Cerebellar nuclear complex (tissue), 1 donor: ENCODE measurements around the gene RNASE12.
"Not testable (repeated sequence)": the region's sequence is repeated elsewhere in the genome, so short reads cannot be mapped to it uniquely, and the experiment has no call there.

Experiments used
- DNase-seq, 2 experiments: peaks; one replicate each; lab custom pipeline; 2025; lab: John Stamatoyannopoulos, UW

The RNASE12 gene

DNA sequence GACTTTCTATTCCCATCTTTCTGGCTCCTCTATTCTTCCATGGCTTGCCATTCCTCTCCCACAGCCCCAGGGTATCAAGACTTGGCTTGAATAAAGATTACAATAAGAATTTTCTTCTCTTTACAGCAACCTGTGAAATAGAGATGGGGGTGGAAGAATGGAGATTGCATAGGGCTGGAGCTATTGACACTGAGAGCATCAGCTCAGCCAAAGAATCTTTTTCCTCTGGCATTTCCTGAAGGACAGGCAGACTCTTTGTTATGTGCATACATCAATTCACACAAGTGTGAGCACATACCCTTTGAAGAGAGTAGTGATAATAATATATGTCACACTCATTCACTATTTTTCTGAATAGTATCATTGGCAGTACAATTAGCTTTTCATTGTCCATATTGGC lies 8.0 kb downstream of the RNASE12 start:
- DNase-seq = no peak

DNA sequence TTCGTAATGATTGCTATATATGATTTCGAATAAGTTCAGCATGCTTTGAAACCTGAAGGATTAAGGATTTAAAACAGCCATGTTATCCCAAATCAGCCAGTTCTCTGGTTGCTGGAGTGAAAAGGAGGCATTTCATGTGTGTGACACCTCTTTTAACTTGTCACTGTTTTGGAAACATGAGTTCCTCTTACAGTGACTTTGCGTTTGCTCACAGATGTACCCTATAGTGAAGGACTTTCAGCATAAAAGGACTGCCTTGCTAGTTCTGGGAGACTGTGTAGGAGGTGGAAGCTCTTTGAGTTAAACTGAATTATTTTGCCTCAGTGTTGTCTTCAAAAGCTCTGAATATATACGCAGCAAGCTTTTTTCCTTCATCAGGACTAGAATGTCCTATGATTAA lies 10.9 kb downstream of the RNASE12 start:
- DNase-seq = no peak

DNA sequence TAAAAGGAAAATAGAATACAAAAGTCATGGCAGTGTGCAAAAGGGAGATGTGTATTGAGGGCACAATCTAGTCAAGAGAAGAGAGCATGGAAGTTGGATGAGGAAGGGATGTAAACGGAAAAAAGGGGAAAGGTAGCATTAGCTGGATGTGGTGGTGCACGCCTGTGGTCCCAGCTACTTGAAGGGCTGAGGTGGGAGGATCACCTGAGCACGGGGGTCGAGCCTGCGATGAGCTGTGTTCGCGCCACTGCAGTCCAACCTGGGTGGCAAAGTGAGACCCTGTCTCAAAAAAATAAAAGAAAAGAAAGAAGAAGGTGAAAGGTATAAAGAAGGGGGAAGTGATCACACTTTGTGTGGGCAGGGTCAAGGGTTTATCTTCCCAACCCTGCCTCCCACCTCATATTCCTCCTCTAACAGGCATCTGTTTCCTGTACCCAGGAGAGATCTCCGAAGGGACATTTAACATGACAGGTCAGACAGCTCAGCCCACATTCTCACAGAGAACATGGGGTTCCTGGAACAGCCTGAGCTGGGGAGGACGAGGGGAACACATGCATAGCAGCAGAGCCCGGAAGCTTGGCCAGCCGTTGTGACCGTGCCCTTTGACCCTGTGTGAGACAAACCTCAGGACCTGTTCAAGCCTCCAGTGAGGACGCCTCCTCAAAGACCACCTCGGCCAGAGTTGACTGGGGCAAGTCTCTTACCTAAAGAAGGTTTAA lies 12.2 kb downstream of the RNASE12 start:
- no peak for DNase-seq

DNA sequence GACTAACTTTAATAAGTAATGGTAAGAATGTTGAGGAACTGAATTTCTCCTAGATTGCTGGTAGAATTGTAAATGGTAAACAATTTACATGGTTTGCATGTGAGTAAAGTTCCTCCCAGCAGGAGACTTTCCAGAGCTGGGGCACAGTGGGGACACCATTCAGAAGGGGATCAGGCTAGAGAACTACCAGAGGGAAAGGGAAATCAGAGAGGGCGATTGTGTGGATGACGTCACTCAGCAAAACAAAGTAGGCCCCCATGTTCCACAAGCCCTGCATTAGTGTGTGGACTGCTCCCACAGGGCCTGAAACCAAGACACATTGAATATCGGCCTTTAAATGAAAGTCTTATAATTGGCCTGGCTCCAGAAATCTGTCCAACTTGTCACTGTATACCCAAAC lies 12.9 kb downstream of the RNASE12 start:
- no peak for DNase-seq

DNA sequence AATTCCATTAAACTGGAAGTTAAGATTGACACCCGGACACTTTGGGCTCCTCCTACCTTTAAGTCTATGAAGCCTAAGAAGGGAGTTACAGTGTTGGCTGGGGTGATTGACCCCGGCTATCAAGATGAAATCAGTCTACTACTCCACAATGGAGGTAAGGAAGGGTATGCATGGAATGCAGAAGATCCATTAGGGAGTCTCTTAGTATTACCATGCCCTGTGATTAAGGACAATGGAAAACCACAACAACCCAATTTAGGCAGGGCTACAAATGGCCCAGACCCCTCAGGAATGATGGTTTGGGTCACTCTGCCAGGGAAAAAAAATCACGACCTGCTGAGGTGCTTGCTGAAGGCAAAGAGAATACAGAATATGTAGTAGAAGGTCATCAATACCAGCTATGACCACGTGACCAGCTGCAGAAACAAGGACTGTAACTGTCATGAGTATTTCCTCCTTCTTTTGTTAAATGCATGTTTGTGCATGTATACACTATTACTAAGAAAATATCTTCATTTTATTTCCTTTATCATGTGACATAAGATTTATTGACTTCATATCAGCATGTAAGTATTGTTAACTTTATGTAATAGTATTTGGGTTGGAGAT lies 18.7 kb downstream of the RNASE12 start:
- not testable (repeated sequence) for DNase-seq

DNA sequence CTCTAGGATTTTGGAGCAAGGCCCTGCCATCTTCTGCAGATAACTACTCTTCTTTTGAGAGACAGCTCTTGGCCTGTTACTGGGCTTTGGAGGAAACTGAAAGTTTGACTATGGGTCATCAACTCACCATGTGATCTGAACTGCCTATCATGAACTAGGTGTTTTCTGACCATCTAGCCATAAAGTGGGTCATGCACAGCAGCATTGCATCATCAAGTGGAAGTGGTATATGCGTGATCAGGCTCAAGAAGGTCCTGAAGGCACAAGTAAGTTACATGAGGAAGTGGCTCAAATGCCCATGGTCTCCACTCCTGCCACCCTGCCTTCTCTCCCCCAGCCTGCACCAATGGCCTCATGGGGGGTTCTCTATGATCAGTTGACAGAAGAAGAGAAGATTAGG lies 20.5 kb downstream of the RNASE12 start:
- DNase-seq = not testable (repeated sequence)

DNA sequence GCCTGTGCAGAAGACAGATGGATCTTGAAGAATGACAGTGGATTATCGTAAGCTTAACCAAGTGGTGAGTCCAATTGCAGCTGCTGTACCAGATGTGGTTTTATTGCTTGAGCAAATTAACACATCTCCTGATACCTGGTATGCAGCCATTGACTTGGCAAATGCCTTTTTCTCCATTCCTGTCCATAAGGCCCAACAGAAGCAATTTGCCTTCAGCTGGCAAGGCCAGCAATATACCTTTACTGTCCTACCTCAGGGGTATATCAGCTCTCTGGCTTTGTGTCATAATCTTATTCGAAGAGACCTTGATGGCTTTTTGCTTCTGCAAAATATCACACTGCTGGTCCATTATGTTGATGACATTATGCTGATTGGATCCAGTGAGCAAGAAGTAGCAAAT lies 21.3 kb downstream of the RNASE12 start:
- DNase-seq = not testable (repeated sequence)

DNA sequence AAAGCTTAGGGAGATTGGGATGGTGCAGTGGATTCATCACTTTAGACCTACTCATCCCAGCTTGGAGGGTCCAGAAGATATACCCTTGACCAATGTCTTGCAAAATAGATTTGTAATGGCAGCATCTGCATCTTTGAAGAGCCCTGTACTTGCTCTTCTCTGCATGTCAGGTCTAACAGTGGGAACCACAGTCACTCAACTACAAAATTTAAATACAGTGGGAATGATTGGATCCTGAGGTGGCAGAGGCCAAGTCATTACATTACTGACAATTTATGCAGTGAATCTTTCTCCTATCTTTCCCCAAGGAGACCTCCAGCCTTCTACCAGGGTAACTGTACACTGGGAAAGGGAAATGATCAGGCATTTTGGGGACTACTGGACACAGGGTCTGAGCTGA lies 22.1 kb downstream of the RNASE12 start:
- DNase-seq = no peak

DNA sequence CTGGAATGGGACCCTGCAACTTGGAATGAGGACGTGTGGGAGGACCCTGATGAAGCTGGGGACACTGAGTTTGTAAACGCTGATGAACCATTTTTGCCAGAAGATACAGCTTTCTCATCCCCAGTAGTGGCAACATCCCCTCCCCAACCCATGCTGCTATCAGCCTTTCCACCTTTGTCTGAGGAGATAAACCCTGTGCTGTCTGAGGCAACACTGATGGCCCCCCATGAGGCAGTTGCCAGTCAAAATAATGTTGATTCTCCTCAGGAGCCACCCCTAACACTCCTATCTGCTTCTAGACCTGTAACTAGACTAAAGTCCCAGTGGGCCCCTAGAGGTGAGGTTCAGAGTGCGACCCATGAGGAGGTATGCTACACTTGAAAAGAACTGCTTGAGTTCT lies 22.8 kb downstream of the RNASE12 start:
- no peak for DNase-seq

DNA sequence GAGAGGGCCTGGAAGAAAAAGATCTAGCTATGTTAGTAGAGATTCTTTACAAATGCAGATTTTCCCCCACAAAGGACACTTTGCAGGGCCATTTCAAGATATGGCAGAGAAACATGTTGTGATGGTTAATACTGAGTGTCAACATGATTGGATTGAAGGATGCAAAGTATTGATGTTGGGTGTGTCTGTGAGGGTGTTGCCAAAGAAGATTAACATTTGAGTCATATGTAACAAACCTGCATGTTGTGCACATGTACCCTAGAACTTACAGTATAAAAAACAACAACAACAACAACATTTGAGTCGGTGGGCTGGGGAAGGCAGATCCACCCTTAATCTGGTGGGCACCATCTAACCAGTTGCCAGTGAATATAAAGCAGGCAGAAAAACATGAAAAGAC lies 24.0 kb downstream of the RNASE12 start:
- DNase-seq = not testable (repeated sequence)

DNA sequence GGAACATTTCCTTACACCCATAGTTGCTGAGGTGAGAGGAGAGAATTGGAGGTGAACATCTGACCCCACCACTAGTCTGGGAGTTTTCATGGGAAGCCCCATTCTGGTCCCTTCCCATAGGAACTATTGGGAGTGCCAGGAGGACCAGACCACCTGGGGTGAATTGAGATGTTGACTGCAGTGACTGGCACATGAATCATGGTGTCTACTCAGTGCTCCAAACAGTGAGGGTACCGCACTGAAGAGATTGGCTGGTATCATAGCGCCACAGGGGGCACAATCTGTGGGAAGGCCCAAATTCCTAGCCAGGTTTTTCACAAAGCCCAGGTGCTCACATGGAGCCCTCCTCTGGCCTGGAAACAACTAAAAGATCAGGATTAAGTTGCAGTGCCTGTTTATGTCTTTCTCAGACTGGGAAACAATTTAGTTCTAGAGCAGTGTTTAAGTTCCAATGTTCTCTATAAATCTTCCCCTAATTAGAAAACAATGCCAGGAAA lies 26.6 kb downstream of the RNASE12 start:
- no peak for DNase-seq

DNA sequence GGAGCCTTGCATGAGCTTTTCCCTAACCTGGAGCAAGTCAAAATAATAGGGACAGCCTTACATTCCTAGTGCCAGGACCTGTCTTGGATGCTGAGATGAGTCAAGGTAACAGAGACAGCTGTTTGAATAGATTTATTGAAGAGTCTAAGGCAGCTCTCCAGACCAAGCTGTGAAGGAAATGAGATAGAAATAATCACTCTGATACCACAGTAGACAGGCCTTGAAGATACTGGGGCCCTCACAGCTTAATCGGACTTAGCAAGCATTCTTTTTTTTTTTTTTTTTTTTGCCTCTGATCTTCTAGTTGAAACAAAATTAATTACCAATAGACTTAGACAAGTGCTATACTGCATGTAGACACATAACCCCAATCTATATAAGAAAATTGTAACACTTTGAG lies 27.2 kb downstream of the RNASE12 start:
- no peak for DNase-seq

DNA sequence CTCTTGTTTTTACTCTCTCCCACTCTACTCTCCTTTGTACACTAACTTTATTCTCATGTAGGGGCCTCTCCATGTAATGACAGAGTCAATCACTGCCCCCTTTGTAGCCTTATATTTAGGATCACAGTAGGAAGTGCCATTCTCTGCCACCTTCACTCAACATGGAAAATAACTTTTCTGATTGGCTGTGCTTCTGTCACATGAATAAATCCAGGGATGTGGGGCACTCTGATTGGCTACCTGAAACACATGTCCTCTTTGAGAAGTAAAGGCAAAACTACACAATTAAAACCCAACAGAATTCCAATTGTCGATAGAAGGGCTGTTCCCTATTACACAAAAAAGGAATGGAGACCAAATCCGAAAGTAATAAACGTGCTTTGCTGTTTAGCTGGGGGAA lies 30.2 kb downstream of the RNASE12 start, which contains the start of gene RNASE9:
Gene RNASE9 (minus strand): TSS at position 87 of the 400 bp plus-strand sequence.
- no peak for DNase-seq

DNA sequence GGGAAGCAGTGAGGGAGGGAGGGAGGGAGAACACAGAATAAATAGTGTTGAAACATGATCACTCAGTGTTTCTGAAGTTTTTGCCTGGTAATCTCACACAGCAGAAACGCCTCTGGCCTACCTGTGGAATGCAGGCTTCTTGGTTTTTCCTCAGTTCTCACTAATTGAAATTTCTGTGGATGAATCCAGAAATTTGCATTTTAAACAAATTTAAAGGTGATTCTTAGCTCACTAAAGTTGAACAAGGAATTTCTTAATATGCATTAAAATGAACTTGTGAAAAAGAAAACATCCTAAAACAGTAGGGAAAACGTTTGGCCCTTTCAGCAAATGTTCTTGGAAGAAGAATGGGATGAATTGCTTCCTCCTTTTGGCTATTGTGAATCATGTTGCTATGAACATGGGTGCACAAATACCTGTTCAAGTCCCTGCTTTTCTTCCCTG lies 31.7 kb downstream of the RNASE12 start:
- no peak for DNase-seq

DNA sequence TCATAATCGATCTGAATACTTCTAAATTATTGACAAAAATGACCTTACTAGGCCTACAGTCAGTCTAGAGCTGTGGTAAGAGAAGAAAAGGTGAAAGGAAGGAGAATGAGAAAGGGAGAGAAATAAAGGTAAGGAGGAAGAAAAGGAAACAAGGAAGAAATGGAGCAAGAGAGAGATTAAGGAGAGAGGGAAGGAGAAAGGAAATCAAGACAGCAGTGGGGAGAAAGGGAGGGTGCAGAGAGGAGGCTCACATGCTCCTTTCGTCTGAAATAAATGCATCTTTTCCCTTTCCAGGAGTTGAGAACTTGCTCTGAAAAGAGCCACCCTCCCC lies 34.0 kb downstream of the RNASE12 start:
- no peak for DNase-seq

DNA sequence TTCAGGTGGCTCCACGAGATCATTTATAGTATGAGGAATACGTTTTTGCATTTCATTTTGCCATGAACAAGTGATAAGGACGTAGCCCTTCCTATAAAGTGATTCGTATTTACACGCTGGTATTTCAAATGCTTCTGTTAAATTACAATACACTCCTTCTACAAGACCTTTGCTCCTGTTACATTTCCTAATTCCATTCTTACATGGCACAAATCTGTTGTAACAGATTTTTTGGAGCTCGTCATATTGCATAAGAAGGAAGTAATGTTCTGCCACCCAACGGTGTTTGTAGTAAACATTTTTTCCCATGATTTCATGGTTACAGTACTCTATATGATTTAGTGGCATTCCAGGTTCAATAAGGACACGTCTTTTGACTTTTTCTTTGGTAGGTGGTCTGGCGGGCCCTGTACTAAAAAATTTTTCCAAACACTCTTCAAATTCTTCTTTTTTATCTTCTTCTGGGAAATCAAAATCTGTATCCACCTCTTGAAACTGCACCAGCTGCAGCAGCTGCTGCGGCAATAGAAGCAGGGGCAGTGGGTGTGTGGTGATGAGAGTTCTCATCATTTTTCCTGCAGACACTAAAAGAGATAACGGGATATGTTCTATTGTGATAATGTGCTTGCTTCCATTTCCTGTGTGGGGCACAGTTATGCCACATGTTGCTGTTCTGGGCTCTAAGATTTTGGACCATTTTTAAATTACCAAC lies 34.5 kb downstream of the RNASE12 start:
- DNase-seq = no peak

DNA sequence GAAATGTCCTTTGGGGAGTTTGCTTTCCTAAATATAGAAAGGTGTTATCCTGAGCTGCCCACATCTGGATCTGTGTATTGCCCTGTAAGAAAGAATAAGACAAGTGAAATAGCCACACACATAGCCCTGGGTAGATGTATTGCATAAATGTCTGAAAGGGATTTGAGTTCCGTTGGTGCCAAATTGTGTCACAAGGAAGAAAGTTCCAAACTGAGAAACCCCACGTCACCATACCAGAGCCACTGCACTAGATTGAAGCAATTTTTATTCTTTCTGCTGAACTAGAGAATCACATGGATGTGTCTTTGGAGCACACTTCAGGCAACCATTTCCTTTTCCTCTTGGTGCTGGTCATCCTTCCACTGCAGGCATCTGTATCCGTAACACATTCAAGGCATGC lies 35.3 kb downstream of the RNASE12 start:
- DNase-seq = no peak

DNA sequence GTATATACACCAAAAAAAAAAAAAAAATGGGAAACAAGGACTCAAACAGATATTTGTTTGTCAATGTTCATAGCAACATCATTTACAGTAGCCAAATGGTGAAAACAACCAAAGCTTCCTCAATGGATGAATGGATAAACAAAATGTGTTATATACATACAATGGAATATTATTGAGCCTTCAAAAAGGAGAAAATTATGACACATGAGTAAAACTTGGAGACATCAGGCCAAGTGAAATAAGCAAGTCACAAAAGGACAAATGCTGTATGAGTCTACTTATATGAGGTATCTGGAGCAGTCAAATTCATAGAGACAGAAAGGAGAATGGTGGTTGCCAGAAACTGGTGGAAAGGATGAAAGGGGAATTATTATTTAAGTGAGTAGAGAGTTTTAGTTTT lies 38.2 kb downstream of the RNASE12 start:
- DNase-seq = no peak

DNA sequence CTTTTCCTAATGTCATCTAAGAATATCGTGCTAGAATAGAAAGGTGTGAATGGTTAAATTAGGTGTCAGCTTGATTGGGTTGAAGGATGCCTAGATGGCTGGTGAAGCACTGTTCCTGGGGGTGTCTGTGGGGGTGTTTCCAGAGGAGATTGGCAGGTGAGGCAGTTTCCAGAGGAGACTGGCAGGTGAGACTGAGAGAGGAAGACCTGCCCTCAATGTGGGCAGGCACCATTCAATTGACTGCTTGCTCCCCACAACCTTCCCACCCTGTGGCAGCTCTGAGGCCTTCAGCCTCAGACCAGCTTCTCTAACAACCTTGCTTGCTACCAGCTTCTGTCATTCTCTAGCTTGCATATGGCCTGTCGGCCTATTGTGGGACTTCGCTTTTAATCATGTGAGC lies 39.6 kb downstream of the RNASE12 start:
- no peak for DNase-seq

DNA sequence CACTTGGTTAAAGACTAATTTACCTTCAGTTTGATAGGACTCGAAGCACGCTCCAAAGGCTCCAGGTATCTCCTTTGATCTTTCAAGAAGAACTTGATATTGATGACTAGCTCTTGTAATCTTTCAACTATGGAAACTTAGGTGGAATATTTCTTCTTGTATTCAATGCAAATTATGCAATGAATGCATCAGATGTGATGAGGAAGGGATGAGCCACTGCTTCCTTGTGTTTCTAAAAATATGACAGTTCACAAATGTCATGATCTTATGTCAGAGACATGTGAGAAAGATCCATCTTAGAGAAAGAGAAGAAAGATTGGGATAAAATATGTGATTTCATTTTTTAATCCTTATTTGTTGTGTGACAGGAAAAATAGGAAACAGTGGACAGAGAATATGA lies 40.2 kb downstream of the RNASE12 start:
- DNase-seq = no peak

DNA sequence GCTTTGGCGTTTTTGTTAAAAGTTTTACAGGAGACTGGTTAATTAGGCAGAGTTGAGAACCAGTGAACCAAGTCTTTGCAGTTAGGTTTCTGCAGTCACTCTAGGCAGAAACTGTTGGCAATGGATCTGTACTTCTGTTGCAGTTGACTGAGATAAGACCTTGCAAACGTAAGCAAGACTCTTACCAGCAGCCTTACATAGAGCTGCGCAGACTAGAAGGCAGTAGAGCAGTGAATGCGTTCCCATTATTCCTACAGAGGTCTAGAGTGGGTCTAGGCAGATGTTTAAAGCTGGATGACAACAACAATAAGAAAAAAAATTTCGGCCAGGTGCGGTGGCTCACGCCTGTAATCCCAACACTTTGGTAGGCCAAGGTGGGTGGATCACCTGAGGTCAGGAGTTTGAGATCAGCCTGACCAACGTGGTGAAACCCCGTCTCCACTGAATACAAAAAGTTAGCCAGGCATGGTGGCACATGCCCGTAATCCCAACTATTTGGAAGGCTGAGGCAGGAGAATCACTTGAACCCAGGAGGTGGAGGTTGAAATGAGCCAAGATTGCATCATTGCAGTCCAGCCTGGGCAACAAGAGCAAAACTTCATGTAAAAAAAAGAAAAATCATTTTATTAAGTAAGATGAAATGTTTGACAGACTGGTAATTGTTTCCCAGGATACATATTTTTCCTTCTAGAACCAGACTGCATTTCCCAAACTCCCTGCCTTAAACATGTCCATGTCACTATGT lies 42.6 kb downstream of the RNASE12 start:
- no peak for DNase-seq

DNA sequence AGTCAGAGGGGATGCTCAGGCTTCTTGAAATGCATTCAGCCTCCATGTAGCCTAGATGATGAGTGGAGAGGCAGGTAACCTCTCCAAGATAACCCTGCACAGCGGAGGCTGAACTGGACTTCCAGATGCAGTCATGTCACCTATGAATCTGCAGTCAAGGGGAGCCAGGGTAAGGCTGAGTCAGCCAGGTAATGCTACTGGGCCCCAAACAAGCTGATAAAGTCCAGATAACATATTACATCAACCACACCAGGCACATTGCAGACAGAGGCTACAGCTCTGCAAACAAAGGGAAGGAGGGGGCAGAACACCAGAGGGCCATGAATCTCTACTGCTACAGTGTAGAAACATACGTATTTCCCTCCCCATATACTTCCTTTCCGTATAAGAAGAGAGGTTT lies 44.3 kb downstream of the RNASE12 start:
- no peak for DNase-seq
